Brain microvascular endothelial cell (primary cell): Measurements from ENCODE around the gene NAT8L.

ENCODE experiments used
- DNase-seq: peaks from one replicate; pipeline ENCODE4 v3.0.0-alpha.2; 2020
- H3K27ac ChIP-seq: fragments of 250-450 bp; sonication (Bioruptor Pico); 2 replicates; pipeline ENCODE4 v1.5.1; 2020; ENCODE audit warnings: mild to moderate bottlenecking, moderate library complexity
- H3K27me3 ChIP-seq: fragments of 250-450 bp; sonication (Bioruptor Pico); replicated peaks from 2 replicates; pipeline ENCODE4 v1.5.1; 2020; ENCODE audit warnings: mild to moderate bottlenecking
- H3K36me3 ChIP-seq: fragments of 250-450 bp; sonication (Bioruptor Pico); replicated peaks from 2 replicates; pipeline ENCODE4 v1.5.1; 2020; ENCODE audit warnings: mild to moderate bottlenecking
- H3K4me3 ChIP-seq: 2 replicates; pipeline ENCODE4 v1.5.1; 2011; ENCODE audit warnings: low read depth, mild to moderate bottlenecking, control low read depth, low read length, moderate library complexity
- in situ Hi-C: cut with HindIII; loops from 2 replicates; pipeline ENCODE4 v1.10.0; 2017; ENCODE audit warnings: low sequenced_read_pairs, low pct_ligation_motif_present
- TF ChIP-seq, protein P1 (sequence below): IDR thresholded peaks from 2 replicates; pipeline ENCODE4 v1.5.1; 2011; ENCODE audit warnings: low read depth, mild to moderate bottlenecking, moderate library complexity, low read length, control low read depth, inconsistent platforms; ENCODE audit errors: missing control alignments

Gene NAT8L

DNA sequence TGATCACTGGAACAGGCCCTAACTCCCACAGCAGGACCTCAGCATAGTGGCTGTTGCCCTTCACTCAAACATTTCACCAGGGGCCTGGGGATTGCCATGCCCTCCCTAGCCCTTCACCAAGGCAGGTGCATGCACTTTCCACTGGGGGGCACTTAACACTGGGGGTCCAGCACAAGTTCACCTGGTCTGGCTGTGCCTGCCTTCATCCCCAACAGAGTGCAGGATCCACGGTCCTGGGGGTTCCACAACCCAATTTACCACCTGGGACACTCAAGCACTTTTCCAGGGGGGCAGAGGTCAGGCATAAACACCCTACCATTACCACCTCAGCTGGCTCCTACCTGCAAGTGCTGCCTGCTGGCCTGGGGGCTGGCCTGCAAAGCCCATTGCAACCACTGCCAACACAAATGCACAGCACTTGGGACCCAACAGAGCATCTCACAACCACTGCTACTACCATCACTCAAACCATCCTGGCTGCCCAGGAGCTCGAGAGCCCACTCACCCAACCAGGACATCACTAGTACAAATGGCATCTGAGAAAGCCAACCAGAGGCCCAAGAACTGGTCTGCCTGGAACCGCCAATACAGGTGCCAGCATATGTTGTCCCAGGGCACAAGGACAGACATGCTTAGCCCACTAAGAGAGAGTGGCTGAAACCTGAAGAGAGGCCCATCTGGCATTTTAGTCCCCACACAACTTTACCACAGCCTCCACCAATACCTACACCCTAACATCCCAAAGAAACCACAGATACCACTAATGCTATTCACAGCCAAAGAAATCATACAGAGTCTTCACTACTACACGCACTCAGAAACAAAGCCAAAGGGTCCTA, 43.1 kb downstream of the NAT8L start:
- TF ChIP-seq, protein P1, sequence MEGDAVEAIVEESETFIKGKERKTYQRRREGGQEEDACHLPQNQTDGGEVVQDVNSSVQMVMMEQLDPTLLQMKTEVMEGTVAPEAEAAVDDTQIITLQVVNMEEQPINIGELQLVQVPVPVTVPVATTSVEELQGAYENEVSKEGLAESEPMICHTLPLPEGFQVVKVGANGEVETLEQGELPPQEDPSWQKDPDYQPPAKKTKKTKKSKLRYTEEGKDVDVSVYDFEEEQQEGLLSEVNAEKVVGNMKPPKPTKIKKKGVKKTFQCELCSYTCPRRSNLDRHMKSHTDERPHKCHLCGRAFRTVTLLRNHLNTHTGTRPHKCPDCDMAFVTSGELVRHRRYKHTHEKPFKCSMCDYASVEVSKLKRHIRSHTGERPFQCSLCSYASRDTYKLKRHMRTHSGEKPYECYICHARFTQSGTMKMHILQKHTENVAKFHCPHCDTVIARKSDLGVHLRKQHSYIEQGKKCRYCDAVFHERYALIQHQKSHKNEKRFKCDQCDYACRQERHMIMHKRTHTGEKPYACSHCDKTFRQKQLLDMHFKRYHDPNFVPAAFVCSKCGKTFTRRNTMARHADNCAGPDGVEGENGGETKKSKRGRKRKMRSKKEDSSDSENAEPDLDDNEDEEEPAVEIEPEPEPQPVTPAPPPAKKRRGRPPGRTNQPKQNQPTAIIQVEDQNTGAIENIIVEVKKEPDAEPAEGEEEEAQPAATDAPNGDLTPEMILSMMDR = no peak
- no peak for DNase-seq
- no peak overlapping the region for H3K4me3 ChIP-seq
- in situ Hi-C loops = no loop called here
- no peaks in the 10 kb centered on the region for H3K27me3 ChIP-seq
- no peak overlapping the region for H3K27ac ChIP-seq
- no peaks in the 10 kb centered on the region for H3K36me3 ChIP-seq

DNA sequence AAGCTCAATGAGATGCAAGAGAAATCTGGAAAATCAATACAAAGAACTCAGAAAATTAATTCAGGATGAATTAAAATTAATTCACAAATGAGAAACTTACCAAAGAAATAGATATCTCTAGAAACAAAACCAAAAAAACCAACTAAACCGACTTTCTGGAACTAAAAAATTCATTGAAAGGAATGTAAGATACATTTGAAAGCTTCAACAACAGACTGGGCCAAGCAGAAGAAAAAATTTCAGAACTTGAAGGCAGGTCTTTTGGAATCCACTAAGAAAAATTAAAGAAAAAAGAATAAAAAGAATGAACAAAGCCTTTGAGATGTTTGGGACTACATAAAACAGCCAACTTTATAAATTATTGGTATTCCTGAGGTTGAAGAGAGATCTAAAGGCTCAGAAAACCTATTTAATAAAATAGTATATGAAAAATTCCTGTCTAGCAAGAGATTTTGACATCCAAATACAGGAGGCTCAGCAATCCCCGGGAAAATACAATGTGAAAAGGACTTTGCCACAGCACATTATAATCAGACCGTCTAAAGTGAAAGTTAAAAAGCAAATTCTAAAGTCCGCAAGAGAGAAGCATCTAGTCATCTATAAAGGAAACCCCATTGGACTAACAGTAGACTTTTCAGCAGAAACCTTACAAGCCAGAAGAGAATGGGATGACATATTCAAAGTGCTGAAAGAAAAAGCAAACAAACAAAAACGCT, 44.2 kb downstream of the NAT8L start:
- Histone ChIP-seq H3K27me3 (no peaks in the 10 kb centered on the region), H3K36me3 (no peaks in the 10 kb centered on the region), H3K4me3 (no peak overlapping the region), H3K27ac (no peak overlapping the region)
- in situ Hi-C loops = no loop called here
- DNase-seq = no peak
- TF ChIP-seq, protein P1 = no peak

DNA sequence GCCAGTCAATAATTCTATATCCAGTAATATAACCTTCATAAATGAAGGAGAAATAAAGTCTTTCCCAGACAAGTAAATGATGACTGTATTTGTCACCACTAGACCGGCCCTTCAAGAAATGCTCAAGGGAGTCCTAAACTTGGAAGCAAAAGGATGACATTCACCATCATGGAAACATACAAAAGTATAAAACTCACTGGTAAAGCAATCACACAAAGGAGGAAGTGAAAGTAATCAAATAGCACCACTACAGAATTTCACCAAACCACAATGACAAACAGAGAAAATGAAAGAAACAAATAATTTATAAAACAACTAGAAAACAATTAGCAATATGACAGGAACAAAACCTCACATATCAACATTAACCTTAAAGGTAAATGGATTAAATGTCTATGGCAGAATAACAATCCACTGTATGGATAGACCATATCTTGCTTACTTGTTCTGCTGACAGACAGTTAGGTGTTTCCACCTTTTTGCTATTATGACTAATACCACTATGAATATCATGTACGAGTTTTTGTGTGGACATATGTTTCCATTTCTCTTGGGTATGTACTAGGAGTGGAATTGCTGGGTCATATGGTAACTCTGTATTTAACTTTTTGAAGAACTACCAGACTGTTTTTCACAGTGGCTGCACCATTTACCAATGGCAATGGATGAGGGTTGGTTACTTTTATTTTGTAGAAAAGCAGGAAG, 44.9 kb downstream of the NAT8L start:
- Histone ChIP-seq H3K27ac (no peak overlapping the region), H3K27me3 (no peaks in the 10 kb centered on the region), H3K36me3 (no peaks in the 10 kb centered on the region), H3K4me3 (no peak overlapping the region)
- no peak for DNase-seq
- TF ChIP-seq, protein P1 = no peak
- in situ Hi-C loops = no loop called here

DNA sequence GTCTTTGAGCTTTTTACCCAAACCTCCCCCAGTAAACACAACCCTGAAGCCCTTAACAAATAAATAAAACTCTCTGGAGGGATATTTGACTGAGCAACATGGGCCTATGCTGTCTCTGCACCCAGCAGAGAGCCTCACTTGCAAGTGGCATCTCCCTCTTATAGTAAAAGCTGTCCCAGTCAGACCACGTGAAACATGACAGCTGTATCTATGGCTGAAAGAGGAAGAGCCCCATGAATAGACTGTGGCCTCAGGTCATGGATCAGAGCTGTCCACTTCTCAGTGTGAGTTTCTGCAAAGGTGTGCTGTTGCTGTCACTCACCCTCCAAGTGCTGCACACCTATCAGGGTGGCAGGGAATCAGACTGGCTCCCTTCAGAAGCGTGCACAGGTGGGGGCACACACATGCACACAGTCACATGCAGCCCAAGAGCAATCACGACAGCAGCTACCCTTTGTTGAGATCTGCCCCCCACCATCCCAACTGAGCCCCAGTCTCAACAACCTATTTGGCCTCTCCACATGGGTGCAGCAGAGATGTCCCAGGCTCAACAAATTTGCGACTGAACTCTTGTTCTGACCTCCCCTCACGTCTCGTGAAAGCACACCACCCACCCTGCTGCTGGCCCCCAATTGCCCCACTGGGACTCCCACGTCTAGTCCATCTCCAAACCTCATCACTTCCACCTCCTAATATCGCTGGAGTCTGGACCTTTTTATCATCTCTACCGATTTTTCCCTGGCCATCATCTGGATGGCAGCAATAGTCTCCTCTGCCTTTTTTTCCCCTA, 45.6 kb downstream of the NAT8L start:
- in situ Hi-C loops = no loop called here
- no peaks in the 10 kb centered on the region for H3K27me3 ChIP-seq
- TF ChIP-seq, protein P1 = no peak

DNA sequence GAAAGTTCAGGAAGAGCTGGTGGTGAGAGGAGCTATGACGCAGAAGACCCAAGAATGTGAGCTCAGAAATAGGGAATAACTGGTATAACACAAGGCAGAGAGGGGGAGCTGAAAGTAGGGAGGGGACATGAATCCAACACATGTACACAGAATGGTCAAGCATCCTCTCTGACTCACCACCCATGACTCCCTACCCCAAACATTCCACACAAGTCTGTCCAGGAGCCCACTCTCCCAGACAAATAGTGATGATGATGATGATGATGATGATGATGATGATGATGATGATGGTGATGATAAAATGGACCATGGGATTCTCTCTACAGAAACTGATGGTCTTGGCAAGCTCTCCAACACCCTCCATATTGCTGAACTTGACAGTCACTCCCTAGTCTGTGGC, 46.4 kb downstream of the NAT8L start:
- DNase-seq = peak; percentile 38
- in situ Hi-C loops = no loop called here
- TF ChIP-seq, protein P1 = no peak
- no peaks in the 10 kb centered on the region for H3K36me3 ChIP-seq
- no peak overlapping the region for H3K27ac ChIP-seq
- no peaks in the 10 kb centered on the region for H3K27me3 ChIP-seq
- H3K4me3 ChIP-seq = no peak overlapping the region

More for the DNA sequence above, 45.6 kb downstream of the NAT8L start:
- Histone ChIP-seq H3K36me3 (no peaks in the 10 kb centered on the region), H3K27ac (no peak overlapping the region), H3K4me3 (no peak overlapping the region)
- DNase-seq = no peak
